PC-9 (cell line): Measurements from ENCODE around the gene NTNG1. TPM values are rescaled to one million over a fixed set of nuclear protein-coding genes. Genes with fewer than 3 reads are reported as not detected.
"Not testable (repeated sequence)": the region's sequence is repeated elsewhere in the genome, so short reads cannot be mapped to it uniquely, and the experiment has no call there.

Experiments
- BruUV-seq: library from RNA; stranded (reverse); fragments of 400-500 nt; replicated peaks from 2 replicates; lab custom pipeline; 2021; lab: Mats Ljungman, UMichigan
- CTCF ChIA-PET: fragments of 300-600 bp; sonication (Branson Sonifier 250); formaldehyde crosslinking; loops from one replicate; lab custom pipeline; 2022; ENCODE audit warnings: antibody characterized with exemption; lab: Charles Lee
- POLR2A ChIA-PET: fragments of 300-600 bp; sonication (Branson Sonifier 250); formaldehyde crosslinking; loops from one replicate; lab custom pipeline; 2022; ENCODE audit warnings: antibody characterized with exemption; ENCODE audit not compliant: unreplicated experiment; lab: Charles Lee
- DNase-seq, 2 experiments: peaks; one replicate each; pipeline versions ENCODE4 v3.0.0 to v3.0.0-alpha.2; 2015 to 2022; ENCODE audit warnings: mixed read lengths in 1 of 2
- H2AFZ ChIP-seq: fragments of 200-600 bp; sonication (generic); 2 replicates; pipeline ENCODE4 v1.8.1; 2017; ENCODE audit warnings: antibody characterized with exemption
- H3F3A ChIP-seq: fragments of 200-600 bp; sonication (generic); 2 replicates; pipeline ENCODE4 v1.8.1; 2017; ENCODE audit warnings: antibody characterized with exemption, mild to moderate bottlenecking, low read depth; ENCODE audit not compliant: insufficient read depth
- H3K27ac ChIP-seq: fragments of 200-600 bp; sonication (generic); 2 replicates; pipeline ENCODE4 v1.6.1; 2016; ENCODE audit warnings: mixed run types
- H3K27me3 ChIP-seq: fragments of 200-600 bp; sonication (generic); 2 replicates; pipeline ENCODE4 v1.6.1; 2016; ENCODE audit warnings: low read depth, mixed run types; ENCODE audit not compliant: insufficient read depth
- H3K36me3 ChIP-seq: fragments of 200-600 bp; sonication (generic); 2 replicates; pipeline ENCODE4 v1.6.1; 2016; ENCODE audit warnings: low read depth, mixed run types
- H3K4me1 ChIP-seq: fragments of 200-600 bp; sonication (generic); replicated peaks from 2 replicates; pipeline ENCODE4 v1.6.1; 2016; ENCODE audit warnings: mixed run types; ENCODE audit not compliant: insufficient read depth
- H3K4me2 ChIP-seq: fragments of 200-600 bp; sonication (generic); 2 replicates; pipeline ENCODE4 v1.6.1; 2017; ENCODE audit warnings: mixed run types
- H3K4me3 ChIP-seq: fragments of 200-600 bp; sonication (generic); 2 replicates; pipeline ENCODE4 v1.6.1; 2016; ENCODE audit warnings: mixed run types
- H3K79me2 ChIP-seq: fragments of 200-600 bp; sonication (generic); 2 replicates; pipeline ENCODE4 v1.6.1; 2017; ENCODE audit warnings: low read depth, mixed run types
- H3K9me2 ChIP-seq: fragments of 200-600 bp; sonication (generic); 2 replicates; pipeline ENCODE4 v1.8.1; 2017; ENCODE audit warnings: mild to moderate bottlenecking; ENCODE audit not compliant: insufficient read depth
- H3K9me3 ChIP-seq: fragments of 200-600 bp; sonication (generic); 2 replicates; pipeline ENCODE4 v1.8.1; 2016; ENCODE audit warnings: low read depth; ENCODE audit not compliant: insufficient read depth
- H4K20me1 ChIP-seq: fragments of 200-600 bp; sonication (generic); 2 replicates; pipeline ENCODE4 v1.8.1; 2017; ENCODE audit not compliant: insufficient read depth
- EZH2 ChIP-seq: fragments of 200-600 bp; sonication (generic); IDR thresholded peaks from 2 replicates; pipeline ENCODE4 v1.8.0; 2017; ENCODE audit warnings: antibody characterized with exemption, low read depth
- intact Hi-C: fragments of 100-400 bp; cut with micrococcal nuclease; formaldehyde crosslinking; loops from one replicate; pipeline ENCODE4 v1.10.0; 2022; ENCODE audit not compliant: unreplicated experiment
- total RNA-seq: library from RNA; stranded (reverse); gene quantifications from 2 replicates; pipeline ENCODE4 v1.2.3, GENCODE V29; 2021
- TF ChIP-seq, protein P1 (sequence below): fragments of 200-600 bp; sonication (generic); conservative IDR thresholded peaks from 2 replicates; pipeline ENCODE4 v1.6.1; 2017; ENCODE audit warnings: mixed run types, antibody characterized with exemption, mild to moderate bottlenecking, moderate library complexity

Gene NTNG1
- total RNA-seq, 1 experiment from 2014 or later: not detected

DNA sequence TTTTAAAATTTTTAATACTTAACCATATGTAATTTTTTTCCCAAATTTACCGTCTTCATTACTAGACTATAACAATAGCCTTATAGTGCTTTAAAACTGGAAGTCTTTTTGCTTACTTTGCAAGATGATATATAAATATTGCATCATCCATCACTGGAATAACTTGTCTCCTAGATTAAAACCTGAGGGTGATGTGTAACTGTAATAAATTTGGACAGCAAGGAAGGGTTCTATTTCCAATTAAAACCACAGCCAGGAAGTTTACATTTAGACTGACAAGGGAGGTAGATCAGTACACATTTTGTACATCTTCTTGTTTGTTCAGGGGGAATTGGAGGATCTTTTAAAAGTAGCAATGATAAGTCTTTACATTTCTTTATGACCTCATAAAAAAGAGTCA is 21.9 kb downstream of the NTNG1 start:
- H3K36me3 ChIP-seq: no peaks in the 10 kb centered on the region
- BruUV-seq: no TSS peak
- H3K9me3 ChIP-seq: peaks cover 21% of the 10 kb centered on the region
- no peak overlapping the region for H2AFZ ChIP-seq
- no peaks in the 10 kb centered on the region for H4K20me1 ChIP-seq
- no peaks in the 10 kb centered on the region for H3K9me2 ChIP-seq
- no peaks in the 10 kb centered on the region for H3K79me2 ChIP-seq
- no peak overlapping the region for H3K4me2 ChIP-seq
- CTCF ChIA-PET: no interaction called here
- no peak for TF ChIP-seq EZH2
- TF ChIP-seq, protein P1, sequence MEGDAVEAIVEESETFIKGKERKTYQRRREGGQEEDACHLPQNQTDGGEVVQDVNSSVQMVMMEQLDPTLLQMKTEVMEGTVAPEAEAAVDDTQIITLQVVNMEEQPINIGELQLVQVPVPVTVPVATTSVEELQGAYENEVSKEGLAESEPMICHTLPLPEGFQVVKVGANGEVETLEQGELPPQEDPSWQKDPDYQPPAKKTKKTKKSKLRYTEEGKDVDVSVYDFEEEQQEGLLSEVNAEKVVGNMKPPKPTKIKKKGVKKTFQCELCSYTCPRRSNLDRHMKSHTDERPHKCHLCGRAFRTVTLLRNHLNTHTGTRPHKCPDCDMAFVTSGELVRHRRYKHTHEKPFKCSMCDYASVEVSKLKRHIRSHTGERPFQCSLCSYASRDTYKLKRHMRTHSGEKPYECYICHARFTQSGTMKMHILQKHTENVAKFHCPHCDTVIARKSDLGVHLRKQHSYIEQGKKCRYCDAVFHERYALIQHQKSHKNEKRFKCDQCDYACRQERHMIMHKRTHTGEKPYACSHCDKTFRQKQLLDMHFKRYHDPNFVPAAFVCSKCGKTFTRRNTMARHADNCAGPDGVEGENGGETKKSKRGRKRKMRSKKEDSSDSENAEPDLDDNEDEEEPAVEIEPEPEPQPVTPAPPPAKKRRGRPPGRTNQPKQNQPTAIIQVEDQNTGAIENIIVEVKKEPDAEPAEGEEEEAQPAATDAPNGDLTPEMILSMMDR: no peak
- no peaks in the 10 kb centered on the region for H3K27me3 ChIP-seq
- POLR2A ChIA-PET: no interaction called here
- H3K4me3 ChIP-seq: no peak overlapping the region
- no peak overlapping the region for H3K27ac ChIP-seq
- no peaks in the 10 kb centered on the region for H3F3A ChIP-seq
- intact Hi-C loops: no loop called here
- no peak for DNase-seq
- H3K4me1 ChIP-seq: no peaks in the 10 kb centered on the region

DNA sequence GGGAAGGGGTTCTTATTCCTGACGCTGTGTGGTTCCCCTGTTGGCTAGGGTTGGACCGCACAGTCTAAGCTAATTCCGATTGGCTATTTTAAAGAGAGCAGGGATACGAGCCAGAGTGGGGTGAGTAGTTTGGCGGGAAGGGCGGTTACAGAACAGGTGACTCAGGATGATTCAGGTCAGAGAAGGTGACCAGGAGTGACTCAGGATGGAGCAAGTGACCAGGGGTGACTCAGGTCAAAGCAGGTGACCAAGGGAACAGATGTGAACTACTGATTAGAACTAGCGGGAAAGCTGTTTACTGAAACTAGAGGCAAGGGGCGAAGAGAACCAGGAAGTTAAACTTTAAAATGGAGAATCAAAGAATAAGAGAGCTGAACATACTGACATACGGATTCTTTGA is 24.1 kb downstream of the NTNG1 start:
- intact Hi-C loops, POLR2A ChIA-PET, H3F3A ChIP-seq, CTCF ChIA-PET, BruUV-seq, H3K79me2 ChIP-seq, DNase-seq, H3K4me3 ChIP-seq, H3K36me3 ChIP-seq, H3K4me1 ChIP-seq, H2AFZ ChIP-seq, H3K9me2 ChIP-seq, H3K27ac ChIP-seq, H4K20me1 ChIP-seq, H3K4me2 ChIP-seq, H3K27me3 ChIP-seq: not testable (repeated sequence)
- H3K9me3 ChIP-seq: peaks cover 21% of the 10 kb centered on the region

DNA sequence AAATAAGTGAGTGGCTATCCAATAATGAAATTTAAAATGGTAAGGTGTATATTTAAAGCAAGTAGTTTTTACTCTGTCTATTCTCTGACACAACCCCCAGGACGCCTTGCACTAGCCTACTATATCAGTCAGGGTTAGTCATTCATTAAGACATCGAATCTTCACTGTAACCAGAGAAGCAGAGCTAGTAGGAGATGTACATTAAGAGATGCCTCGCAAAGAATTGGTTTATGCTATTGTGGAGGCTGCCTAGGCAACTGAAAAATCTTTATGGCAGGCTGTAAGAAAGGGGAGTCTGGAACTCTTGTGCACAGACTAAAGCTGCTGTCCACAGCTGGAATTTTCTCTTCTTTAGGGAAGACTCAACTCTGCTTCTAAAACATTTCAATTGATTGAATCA is 28.8 kb downstream of the NTNG1 start:
- Histone ChIP-seq H3K79me2 (no peaks in the 10 kb centered on the region), H3K9me2 (no peaks in the 10 kb centered on the region), H3K27ac (no peak overlapping the region), H3F3A (no peaks in the 10 kb centered on the region), H3K27me3 (no peaks in the 10 kb centered on the region), H3K4me3 (no peak overlapping the region), H4K20me1 (no peaks in the 10 kb centered on the region), H3K4me2 (no peak overlapping the region), H3K36me3 (no peaks in the 10 kb centered on the region), H2AFZ (no peak overlapping the region), H3K9me3 (peaks cover 11% of the 10 kb centered on the region), H3K4me1 (no peaks in the 10 kb centered on the region)
- no peak for DNase-seq
- intact Hi-C loops: no loop called here
- CTCF ChIA-PET: no interaction called here
- BruUV-seq: no TSS peak
- POLR2A ChIA-PET: no interaction called here
- TF ChIP-seq, protein P1: no peak
- no peak for TF ChIP-seq EZH2

DNA sequence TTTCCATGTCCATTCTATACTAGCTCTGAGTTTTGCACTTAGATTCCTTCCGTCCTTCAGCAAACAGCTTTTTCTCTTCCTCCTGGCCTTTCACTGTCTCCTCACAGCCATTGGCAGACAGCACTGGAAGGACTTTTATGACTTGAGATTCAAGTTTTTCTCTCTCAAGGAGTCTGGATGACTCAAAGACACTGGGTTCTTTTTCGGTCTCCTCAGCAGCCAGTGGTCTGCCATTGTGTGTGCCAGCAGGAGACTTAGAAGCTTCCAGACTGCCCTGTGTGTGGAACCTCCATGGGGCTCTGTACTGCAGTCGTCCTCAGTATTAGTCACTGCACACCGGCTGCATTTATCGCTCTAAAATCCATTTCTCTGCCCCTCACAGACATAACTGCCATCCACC is 30.5 kb downstream of the NTNG1 start:
- ChIA-PET POLR2A (no interaction called here), CTCF (no interaction called here)
- H3K9me2 ChIP-seq: no peaks in the 10 kb centered on the region
- no peak overlapping the region for H3K4me3 ChIP-seq
- H3K79me2 ChIP-seq: no peaks in the 10 kb centered on the region
- no peak overlapping the region for H2AFZ ChIP-seq
- H3K27ac ChIP-seq: no peak overlapping the region
- DNase-seq: no peak
- H3K4me2 ChIP-seq: no peak overlapping the region
- no peaks in the 10 kb centered on the region for H3F3A ChIP-seq
- H4K20me1 ChIP-seq: no peaks in the 10 kb centered on the region
- H3K27me3 ChIP-seq: no peaks in the 10 kb centered on the region
- H3K4me1 ChIP-seq: no peaks in the 10 kb centered on the region
- no peaks in the 10 kb centered on the region for H3K9me3 ChIP-seq
- TF ChIP-seq, protein P1: no peak
- no peak for TF ChIP-seq EZH2
- H3K36me3 ChIP-seq: no peaks in the 10 kb centered on the region
- no TSS peak for BruUV-seq
- intact Hi-C loops: no loop called here
